Measurements from ENCODE around the gene GFER. TPM values are rescaled to one million over a fixed set of nuclear protein-coding genes. Genes with fewer than 3 reads are reported as not detected.

The GFER gene
- total and polyA plus RNA-seq, 9 of the 15 experiments (the other 6 are each of a cell fraction or from before 2014, with no cell fraction given) = 4.3 to 53.7 (median 19.8) TPM

GRCh38 chr16:2003827-2004641, 20.0 kb downstream of the GFER start (continued):
- TF ChIP-seq ZZZ3 (IDR thresholded peaks at IDR 0.05) (no peak), CCAR2 (IDR thresholded peaks at IDR 0.05; ENCODE audit: low read depth, low read length) (no peak), POLR3A (IDR thresholded peaks at IDR 0.05; ENCODE audit: borderline replicate concordance, extremely low read depth, insufficient read depth, insufficient read length) (no peak), PHB (CRISPR knock-in tag; IDR thresholded peaks at IDR 0.05) (no peak), SRF (CRISPR knock-in tag; IDR thresholded peaks at IDR 0.05) (peak in 1 of 2 experiments; percentile 86; a peak in 1 of 4 replicates), ZBTB7A (IDR thresholded peaks at IDR 0.05; ENCODE audit: borderline replicate concordance, control insufficient read depth, low read depth, low read length) (0 out of 2 replicates have a peak, but pooled peaks have one; percentile 31), SMAD3 (CRISPR knock-in tag; conservative IDR thresholded peaks at IDR 0.05) (no peak), HDAC6 (IDR thresholded peaks at IDR 0.05; ENCODE audit: low read depth, low read length) (no peak), MAZ (CRISPR knock-in tag; conservative IDR thresholded peaks at IDR 0.05 in 1 of 2, IDR thresholded peaks at IDR 0.05 in 1 of 2) (peak; percentile 66 to 87), ZNF134 (CRISPR knock-in tag; conservative IDR thresholded peaks at IDR 0.05) (no peak), ZC3H11A (IDR thresholded peaks at IDR 0.05; ENCODE audit: low read depth, low read length) (no peak), NCOA4 (IDR thresholded peaks at IDR 0.05; ENCODE audit: partially characterized antibody) (no peak), TBL1XR1 (IDR thresholded peaks at IDR 0.05; ENCODE audit: low read length in 2 of 2) (0 out of 4 replicates have a peak, but pooled peaks of 1 of the 2 experiments have one; percentile 49), DIDO1 (tag; IDR thresholded peaks at IDR 0.05; ENCODE audit: low read depth) (no peak), LCOR (CRISPR knock-in tag; IDR thresholded peaks at IDR 0.05) (no peak), TRIM24 (IDR thresholded peaks at IDR 0.05) (0 out of 4 replicates have a peak, but pooled peaks of 1 of the 2 experiments have one; percentile 6), ZNF175 (CRISPR knock-in tag; IDR thresholded peaks at IDR 0.05; ENCODE audit: low read depth) (no peak), YY1 (IDR thresholded peaks at IDR 0.05; ENCODE audit: borderline replicate concordance in 1 of 3, control insufficient read depth in 1 of 3, extremely low read depth in 1 of 3, insufficient read depth in 3 of 3, insufficient read length in 1 of 3, insufficient replicate concordance in 2 of 3, low read depth in 1 of 3, low read length in 2 of 3) (peak; percentile 55 to 93 (median 87)), XRCC5 (IDR thresholded peaks at IDR 0.05; ENCODE audit: low read depth, low read length) (peak; percentile 99), STAT5B (CRISPR knock-in tag; IDR thresholded peaks at IDR 0.05) (no peak), MNT (conservative IDR thresholded peaks at IDR 0.05) (peak; percentile 80 to 91), CGGBP1 (CRISPR knock-in tag; IDR thresholded peaks at IDR 0.05) (no peak)
- TF ChIP-seq, protein P1, sequence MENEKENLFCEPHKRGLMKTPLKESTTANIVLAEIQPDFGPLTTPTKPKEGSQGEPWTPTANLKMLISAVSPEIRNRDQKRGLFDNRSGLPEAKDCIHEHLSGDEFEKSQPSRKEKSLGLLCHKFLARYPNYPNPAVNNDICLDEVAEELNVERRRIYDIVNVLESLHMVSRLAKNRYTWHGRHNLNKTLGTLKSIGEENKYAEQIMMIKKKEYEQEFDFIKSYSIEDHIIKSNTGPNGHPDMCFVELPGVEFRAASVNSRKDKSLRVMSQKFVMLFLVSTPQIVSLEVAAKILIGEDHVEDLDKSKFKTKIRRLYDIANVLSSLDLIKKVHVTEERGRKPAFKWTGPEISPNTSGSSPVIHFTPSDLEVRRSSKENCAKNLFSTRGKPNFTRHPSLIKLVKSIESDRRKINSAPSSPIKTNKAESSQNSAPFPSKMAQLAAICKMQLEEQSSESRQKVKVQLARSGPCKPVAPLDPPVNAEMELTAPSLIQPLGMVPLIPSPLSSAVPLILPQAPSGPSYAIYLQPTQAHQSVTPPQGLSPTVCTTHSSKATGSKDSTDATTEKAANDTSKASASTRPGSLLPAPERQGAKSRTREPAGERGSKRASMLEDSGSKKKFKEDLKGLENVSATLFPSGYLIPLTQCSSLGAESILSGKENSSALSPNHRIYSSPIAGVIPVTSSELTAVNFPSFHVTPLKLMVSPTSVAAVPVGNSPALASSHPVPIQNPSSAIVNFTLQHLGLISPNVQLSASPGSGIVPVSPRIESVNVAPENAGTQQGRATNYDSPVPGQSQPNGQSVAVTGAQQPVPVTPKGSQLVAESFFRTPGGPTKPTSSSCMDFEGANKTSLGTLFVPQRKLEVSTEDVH (IDR thresholded peaks at IDR 0.05; ENCODE audit: low read depth, partially characterized antibody) = no peak
